A549 (cell line): ENCODE data around the gene CCDC106. TPM values are rescaled to one million over a fixed set of nuclear protein-coding genes. Genes with fewer than 3 reads are reported as not detected.

Experiments
- ATAC-seq, 2 experiments: fragments of 200-7000 bp in 1 of 2; fragments of >200 bp in 1 of 2; cut with Nextera tagmentation in 1 of 2; cut with Tn5 transposase in 1 of 2; 3 replicates each; pipeline versions ENCODE4 v1.8.0 to v1.9.1; 2018 to 2020; ENCODE audit warnings: mild to moderate bottlenecking in 1 of 2, moderate library complexity in 1 of 2
- CTCF ChIA-PET: fragments of 300-600 bp; sonication (Branson Sonifier 250); formaldehyde crosslinking; extraction: SDS; loops from one replicate; lab custom pipeline; 2021; ENCODE audit warnings: antibody characterized with exemption, inconsistent platforms; lab: Yijun Ruan, JAX
- POLR2A ChIA-PET: fragments of 350-600 bp; formaldehyde crosslinking; extraction: SDS; loops from one replicate; lab custom pipeline; 2021; ENCODE audit warnings: antibody characterized with exemption, inconsistent platforms; lab: Yijun Ruan, JAX
- DNase-seq, 2 experiments: peaks; one replicate each; pipeline versions ENCODE4 v3.0.0 to v3.0.0-alpha.2; 2011 to 2016; ENCODE audit warnings: low read depth in 1 of 2, low spot score in 1 of 2
- FAIRE-seq: peaks from 2 replicates; lab custom pipeline; 2011; peaks lifted over from hg19 to GRCh38; lab: Jason Lieb, UNC
- H3K27ac ChIP-seq, 2 experiments: fragments of >200 bp; sonication (Bioruptor Twin); formaldehyde crosslinking; 3 replicates each; pipeline ENCODE4 v1.5.1; 2016 to 2017
- H3K4me1 ChIP-seq: fragments of >200 bp; sonication (Bioruptor Twin); formaldehyde crosslinking; 3 replicates; pipeline ENCODE4 v1.6.1; 2016
- H3K4me2 ChIP-seq: fragments of >200 bp; sonication (Bioruptor Twin); formaldehyde crosslinking; 3 replicates; pipeline ENCODE4 v1.6.1; 2016
- H3K4me3 ChIP-seq: fragments of >200 bp; sonication (Bioruptor Twin); formaldehyde crosslinking; 3 replicates; pipeline ENCODE4 v1.5.1; 2016
- H3K9me3 ChIP-seq: fragments of >200 bp; sonication (Bioruptor Twin); formaldehyde crosslinking; 3 replicates; pipeline ENCODE4 v1.6.1; 2016
- ATOH8 ChIP-seq: fragments of 250-450 bp; sonication (Bioruptor Pico); IDR thresholded peaks from 2 replicates; pipeline ENCODE4 v1.5.0; 2020; ENCODE audit warnings: low read depth, mild to moderate bottlenecking, moderate library complexity
- BHLHE40 ChIP-seq: IDR thresholded peaks from 2 replicates; pipeline ENCODE4 v1.6.1; 2012; ENCODE audit warnings: low read depth, low read length, inconsistent platforms
- CBX2 ChIP-seq: fragments of 200-600 bp; sonication (generic); IDR thresholded peaks from 2 replicates; pipeline ENCODE4 v1.6.1; 2016; ENCODE audit warnings: low read depth, mild to moderate bottlenecking, borderline replicate concordance
- CBX8 ChIP-seq: fragments of 200-600 bp; sonication (generic); IDR thresholded peaks from 2 replicates; pipeline ENCODE4 v1.6.1; 2016
- CHD2 ChIP-seq: fragments of 150-350 bp; IDR thresholded peaks from 2 replicates; pipeline ENCODE4 v1.6.1; 2014; ENCODE audit warnings: low read length; ENCODE audit not compliant: partially characterized antibody
- CHD4 ChIP-seq: fragments of 200-600 bp; sonication (generic); IDR thresholded peaks from 2 replicates; pipeline ENCODE4 v1.6.1; 2016; ENCODE audit warnings: antibody characterized with exemption, mild to moderate bottlenecking, borderline replicate concordance
- EHF ChIP-seq: fragments of 250-450 bp; sonication (Bioruptor Pico); IDR thresholded peaks from 2 replicates; pipeline ENCODE4 v1.5.0; 2020; ENCODE audit warnings: mild to moderate bottlenecking
- EHMT2 ChIP-seq: fragments of 200-600 bp; sonication (generic); IDR thresholded peaks from 2 replicates; pipeline ENCODE4 v1.6.1; 2016; ENCODE audit warnings: antibody characterized with exemption, low read depth, mild to moderate bottlenecking, moderate library complexity
- HDAC2 ChIP-seq: fragments of 200-600 bp; sonication (generic); IDR thresholded peaks from 2 replicates; pipeline ENCODE4 v1.6.1; 2016
- HMGXB4 ChIP-seq: fragments of 250-450 bp; sonication (Bioruptor Pico); IDR thresholded peaks from 2 replicates; pipeline ENCODE4 v1.5.0; 2021; ENCODE audit warnings: mild to moderate bottlenecking, moderate library complexity, borderline replicate concordance
- JUN ChIP-seq, 2 experiments: fragments of >200 bp; sonication (Bioruptor Twin); formaldehyde crosslinking; IDR thresholded peaks; 2 replicates in 1 of 2; 3 replicates in 1 of 2; pipeline ENCODE4 v1.6.1; 2016 to 2017
- JUNB ChIP-seq: fragments of >200 bp; sonication (Bioruptor Twin); formaldehyde crosslinking; IDR thresholded peaks from 2 replicates; pipeline ENCODE4 v1.6.1; 2016
- KDM5A ChIP-seq: fragments of 200-600 bp; sonication (generic); IDR thresholded peaks from 2 replicates; pipeline ENCODE4 v1.6.1; 2016; ENCODE audit warnings: antibody characterized with exemption, mild to moderate bottlenecking
- MAFK ChIP-seq: fragments of 450-650 bp; IDR thresholded peaks from 2 replicates; pipeline ENCODE4 v1.6.1; 2014; ENCODE audit not compliant: partially characterized antibody
- MYC ChIP-seq: IDR thresholded peaks from 2 replicates; pipeline ENCODE4 v1.6.1; 2012; ENCODE audit warnings: mild to moderate bottlenecking, inconsistent platforms, low read length, improper control_type of control experiment, borderline replicate concordance
- NR3C1 ChIP-seq: fragments of >200 bp; sonication (Bioruptor Twin); formaldehyde crosslinking; IDR thresholded peaks from 3 replicates; pipeline ENCODE4 v1.6.1; 2017
- POLR2A ChIP-seq: IDR thresholded peaks from 2 replicates; pipeline ENCODE4 v1.6.1; 2012; ENCODE audit warnings: mild to moderate bottlenecking, low read length
- RAD21 ChIP-seq, 2 experiments: fragments of >200 bp in 1 of 2; sonication (Bioruptor Twin) in 1 of 2; formaldehyde crosslinking in 1 of 2; IDR thresholded peaks in 1 of 2; conservative IDR thresholded peaks in 1 of 2; 2 replicates in 1 of 2; 3 replicates in 1 of 2; pipeline ENCODE4 v1.6.1; 2012 to 2018; ENCODE audit warnings: inconsistent platforms in 1 of 2
- RARB ChIP-seq: fragments of 250-450 bp; sonication (Bioruptor Pico); IDR thresholded peaks from 2 replicates; pipeline ENCODE4 v1.8.0; 2021; ENCODE audit warnings: mild to moderate bottlenecking, moderate library complexity
- SREBF2 ChIP-seq: fragments of 450-650 bp; IDR thresholded peaks from 2 replicates; pipeline ENCODE4 v1.6.1; 2014; ENCODE audit warnings: mild to moderate bottlenecking, moderate library complexity
- TFCP2L1 ChIP-seq: fragments of 250-450 bp; sonication (Bioruptor Pico); IDR thresholded peaks from 2 replicates; pipeline ENCODE4 v1.5.0; 2021; ENCODE audit warnings: mild to moderate bottlenecking
- ZFP36 ChIP-seq: fragments of 450-650 bp; IDR thresholded peaks from 2 replicates; pipeline ENCODE4 v1.6.1; 2014; ENCODE audit warnings: borderline replicate concordance; ENCODE audit not compliant: partially characterized antibody
- ZNF302 ChIP-seq: fragments of 250-450 bp; sonication (Bioruptor Pico); IDR thresholded peaks from 2 replicates; pipeline ENCODE4 v1.9.0; 2021; ENCODE audit warnings: inconsistent platforms, mild to moderate bottlenecking, moderate library complexity
- ZSCAN20 ChIP-seq: fragments of 250-450 bp; sonication (Bioruptor Pico); IDR thresholded peaks from 2 replicates; pipeline ENCODE4 v1.8.0; 2022; ENCODE audit warnings: mild to moderate bottlenecking, moderate library complexity
- WGBS: methylation state at CpG from one replicate; pipeline ENCODE4 v1.1.6; 2017; ENCODE audit errors: missing lambda C conversion rate; 5-methylcytosine and 5-hydroxymethylcytosine counted together
- polyA plus RNA-seq, 4 experiments: library from polyadenylated mRNA; depleted of rRNA in 3 of 4; stranded (reverse); fragments of >200 nt; fragmentation: RNase III in 1 of 4; extraction: RNeasy Plus Mini Kit Qiagen cat#74134 plus additional on column Dnase treatment in 1 of 4; gene quantifications; 2 replicates in 3 of 4; 3 replicates in 1 of 4; pipeline ENCODE4 v1.2.3, GENCODE V29; 2011 to 2017
- TF ChIP-seq, protein P1 (sequence below): IDR thresholded peaks from 2 replicates; pipeline ENCODE4 v1.6.1; 2012
- TF ChIP-seq, protein P2 (sequence below): IDR thresholded peaks from 2 replicates; pipeline ENCODE4 v1.6.1; 2012; ENCODE audit warnings: low read depth, borderline replicate concordance
- TF ChIP-seq, protein P3 (sequence below): fragments of >200 bp; sonication (Bioruptor Twin); formaldehyde crosslinking; IDR thresholded peaks from 3 replicates; pipeline ENCODE4 v1.5.1; 2016

CCDC106 gene
- polyA plus RNA-seq, 2 of the 4 experiments (the other 2 are of a cell fraction): 5.2 to 17.6 TPM

- H3K27ac ChIP-seq: peak overlapping the region in 1 of 2 experiments; percentile 42; a peak in 1 of 6 replicates
Measured at GRCh38 chr19:55671054-55671378, 23.0 kb downstream of the CCDC106 start.

DNA sequence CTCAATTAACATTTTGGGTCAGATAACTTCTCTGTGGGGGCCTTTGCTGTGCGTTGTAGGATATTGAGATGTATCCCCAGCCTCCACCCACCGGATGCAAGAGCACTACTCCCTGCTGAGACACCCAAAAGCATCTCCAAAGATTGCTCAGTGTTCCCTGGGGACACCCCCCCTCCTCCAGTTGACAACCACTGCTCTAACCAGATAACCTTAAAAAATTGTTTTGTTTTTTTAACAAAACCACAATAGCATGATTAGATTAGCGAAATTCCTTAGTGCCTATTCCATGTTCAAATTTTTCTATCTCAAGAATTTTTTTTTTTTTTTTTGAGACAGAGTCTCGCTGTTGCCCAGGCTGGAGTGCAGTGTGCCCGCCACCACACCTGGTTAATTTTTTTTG lies 24.4 kb downstream of the CCDC106 start:
- FAIRE-seq: no peak
- Histone ChIP-seq H3K4me3 (no peak overlapping the region), H3K9me3 (no peaks in the 10 kb centered on the region)
- TF ChIP-seq EHMT2 (no peak), NR3C1 (no peak), MYC (no peak), CBX8 (no peak), BHLHE40 (no peak)
- TF ChIP-seq, protein P1, sequence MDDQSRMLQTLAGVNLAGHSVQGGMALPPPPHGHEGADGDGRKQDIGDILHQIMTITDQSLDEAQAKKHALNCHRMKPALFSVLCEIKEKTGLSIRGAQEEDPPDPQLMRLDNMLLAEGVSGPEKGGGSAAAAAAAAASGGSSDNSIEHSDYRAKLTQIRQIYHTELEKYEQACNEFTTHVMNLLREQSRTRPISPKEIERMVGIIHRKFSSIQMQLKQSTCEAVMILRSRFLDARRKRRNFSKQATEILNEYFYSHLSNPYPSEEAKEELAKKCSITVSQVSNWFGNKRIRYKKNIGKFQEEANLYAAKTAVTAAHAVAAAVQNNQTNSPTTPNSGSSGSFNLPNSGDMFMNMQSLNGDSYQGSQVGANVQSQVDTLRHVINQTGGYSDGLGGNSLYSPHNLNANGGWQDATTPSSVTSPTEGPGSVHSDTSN: no peak
- TF ChIP-seq, all 56 proteins: peak for 0
- WGBS: 89% methylated on average over 5 of the region's 5 CpGs
- CTCF ChIA-PET: interaction anchor here (0.7 to 10.0 kb wide), 8 partner anchors 9 to 468 kb away, joined by 3 to 97 read pairs (median 8); partner anchors contain the start of gene U2AF2
- Histone ChIP-seq H3K4me2 (no peak overlapping the region), H3K4me1 (peaks cover 66% of the 10 kb centered on the region), H3K27ac (no peak overlapping the region)
- no peak for ATAC-seq
- POLR2A ChIA-PET: no interaction called here
- DNase-seq: no peak

More at GRCh38 chr19:55671054-55671378, 23.0 kb downstream of the CCDC106 start:
- POLR2A ChIA-PET: interaction anchor here (0.5 to 1.6 kb wide), 4 partner anchors 16 to 644 kb away, joined by 3 to 31 read pairs (median 5); partner anchors contain the start of genes FIZ1, U2AF2 and ZSCAN5A
- TF ChIP-seq RARB (no peak), ZNF302 (CRISPR knock-in tag) (no peak), SREBF2 (no peak), ATOH8 (CRISPR knock-in tag) (no peak), HMGXB4 (CRISPR knock-in tag) (no peak)
- TF ChIP-seq, protein P2, sequence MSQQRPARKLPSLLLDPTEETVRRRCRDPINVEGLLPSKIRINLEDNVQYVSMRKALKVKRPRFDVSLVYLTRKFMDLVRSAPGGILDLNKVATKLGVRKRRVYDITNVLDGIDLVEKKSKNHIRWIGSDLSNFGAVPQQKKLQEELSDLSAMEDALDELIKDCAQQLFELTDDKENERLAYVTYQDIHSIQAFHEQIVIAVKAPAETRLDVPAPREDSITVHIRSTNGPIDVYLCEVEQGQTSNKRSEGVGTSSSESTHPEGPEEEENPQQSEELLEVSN: no peak
- TF ChIP-seq, all 56 proteins: peak for 0
- CTCF ChIA-PET: interaction anchor here (0.6 to 10.0 kb wide), 13 partner anchors 8 to 423 kb away, joined by 3 to 97 read pairs (median 6); partner anchors contain the start of genes CCDC106 and U2AF2
- Histone ChIP-seq H3K4me2 (no peak overlapping the region), H3K4me3 (no peak overlapping the region), H3K9me3 (no peaks in the 10 kb centered on the region), H3K4me1 (peaks cover 52% of the 10 kb centered on the region)
- DNase-seq (no peak), FAIRE-seq (no peak), ATAC-seq (no peak)
- 44% methylated on average over 2 of the region's 2 CpGs for WGBS

DNA sequence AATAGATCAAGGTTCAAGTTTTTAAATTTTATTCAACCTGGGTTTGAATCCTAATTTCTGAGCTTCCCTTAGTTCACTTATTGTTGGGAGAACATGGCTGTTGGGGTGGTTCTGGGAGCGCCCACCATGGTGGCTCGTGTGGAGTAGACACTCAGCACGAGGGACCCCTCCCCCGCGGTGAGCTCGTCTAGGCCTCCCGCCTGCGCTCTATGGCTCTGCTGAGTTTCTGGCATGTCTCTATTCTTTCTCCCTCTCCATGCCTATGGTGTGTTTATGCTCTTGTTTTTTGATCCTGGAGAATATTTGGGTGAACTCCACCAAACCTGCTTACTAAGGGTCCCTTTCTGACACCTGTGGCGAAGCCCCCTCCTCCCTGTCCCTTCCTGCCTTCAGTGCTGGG lies 25.5 kb downstream of the CCDC106 start:
- no peaks in the 10 kb centered on the region for H3K9me3 ChIP-seq
- WGBS: 85% methylated on average over 9 of the region's 9 CpGs
- no peak overlapping the region for H3K4me3 ChIP-seq
- CTCF ChIA-PET: interaction anchor here (0.9 to 10.0 kb wide), 3 partner anchors 20 to 42 kb away, joined by 4 to 97 read pairs (median 4); partner anchors contain the start of gene U2AF2
- peaks cover 66% of the 10 kb centered on the region for H3K4me1 ChIP-seq
- FAIRE-seq: no peak
- H3K27ac ChIP-seq: peak overlapping the region in 1 of 2 experiments; percentile 96; a peak in 3 of 6 replicates
- POLR2A ChIA-PET: interaction anchor here (0.8 kb wide), 1 partner anchor 19 kb away, joined by 4 read pairs; no protein-coding TSS in a partner anchor
- peak overlapping the region; percentile 97; the same call in 2 of the 3 replicates for H3K4me2 ChIP-seq
- DNase-seq: no peak
- no peak for ATAC-seq
- TF ChIP-seq TFCP2L1 (CRISPR knock-in tag) (no peak), RAD21 (conservative IDR thresholded peaks at IDR 0.05 in 1 of 2, IDR thresholded peaks at IDR 0.05 in 1 of 2) (no peak), ZNF302 (CRISPR knock-in tag) (no peak), JUNB (no peak), CHD2 (no peak), CBX2 (no peak), ZFP36 (no peak), CHD4 (no peak), MAFK (no peak), MYC (no peak), BHLHE40 (no peak), POLR2A (no peak), JUN (IDR thresholded peaks at IDR 0.05) (no peak), EHF (CRISPR knock-in tag) (no peak), HDAC2 (no peak), KDM5A (no peak), SREBF2 (no peak), ZSCAN20 (no peak)
- TF ChIP-seq, protein P3, sequence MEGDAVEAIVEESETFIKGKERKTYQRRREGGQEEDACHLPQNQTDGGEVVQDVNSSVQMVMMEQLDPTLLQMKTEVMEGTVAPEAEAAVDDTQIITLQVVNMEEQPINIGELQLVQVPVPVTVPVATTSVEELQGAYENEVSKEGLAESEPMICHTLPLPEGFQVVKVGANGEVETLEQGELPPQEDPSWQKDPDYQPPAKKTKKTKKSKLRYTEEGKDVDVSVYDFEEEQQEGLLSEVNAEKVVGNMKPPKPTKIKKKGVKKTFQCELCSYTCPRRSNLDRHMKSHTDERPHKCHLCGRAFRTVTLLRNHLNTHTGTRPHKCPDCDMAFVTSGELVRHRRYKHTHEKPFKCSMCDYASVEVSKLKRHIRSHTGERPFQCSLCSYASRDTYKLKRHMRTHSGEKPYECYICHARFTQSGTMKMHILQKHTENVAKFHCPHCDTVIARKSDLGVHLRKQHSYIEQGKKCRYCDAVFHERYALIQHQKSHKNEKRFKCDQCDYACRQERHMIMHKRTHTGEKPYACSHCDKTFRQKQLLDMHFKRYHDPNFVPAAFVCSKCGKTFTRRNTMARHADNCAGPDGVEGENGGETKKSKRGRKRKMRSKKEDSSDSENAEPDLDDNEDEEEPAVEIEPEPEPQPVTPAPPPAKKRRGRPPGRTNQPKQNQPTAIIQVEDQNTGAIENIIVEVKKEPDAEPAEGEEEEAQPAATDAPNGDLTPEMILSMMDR: no peak
